Measurements from ENCODE around the gene EGR2. TPM values are rescaled to one million over a fixed set of nuclear protein-coding genes. Genes with fewer than 3 reads are reported as not detected.

EGR2 gene
- polyA plus RNA-seq, 2 of the 4 experiments (the other 2 are of a cell fraction) = 4.4 TPM; not detected in 1

DNA sequence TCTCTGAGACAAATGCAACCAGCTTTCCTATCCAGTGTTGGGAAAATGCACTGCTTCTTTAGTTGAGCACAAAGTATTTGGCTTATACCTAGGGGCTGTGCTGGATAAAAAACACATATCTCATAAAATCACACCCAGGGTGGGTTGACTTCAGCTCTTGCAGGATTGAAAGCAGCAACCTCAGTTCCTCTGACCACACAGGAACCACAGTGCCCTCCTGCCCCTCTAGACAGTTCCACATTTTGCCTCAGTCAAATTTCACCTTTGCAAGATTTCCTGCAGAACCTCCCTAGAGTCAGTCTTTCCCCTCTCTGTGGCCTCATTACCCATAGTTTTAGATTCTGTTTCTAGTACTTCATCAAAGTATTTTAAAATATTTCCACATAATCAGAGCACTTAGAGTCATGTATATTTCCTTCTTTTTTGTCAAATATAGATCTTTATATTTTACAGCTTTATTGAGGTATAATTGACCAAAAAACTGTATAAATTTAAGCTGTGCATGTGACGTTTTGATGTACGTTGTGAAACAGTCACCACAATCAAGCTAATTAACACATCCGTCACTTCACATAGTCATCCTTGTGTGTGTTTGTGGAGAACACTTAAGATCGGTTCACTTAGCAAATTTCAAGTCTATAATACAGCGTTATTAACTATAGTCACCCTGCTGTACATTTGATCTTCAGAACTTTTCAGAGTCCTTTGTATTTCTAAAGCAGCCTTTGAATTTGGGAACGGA lies 37.0 kb upstream of the EGR2 start (continued):
- no peak for TF ChIP-seq CTCF (IDR thresholded peaks at IDR 0.05)

GRCh38 chr10:62851442-62851841 lies 35.3 kb upstream of the EGR2 start:
- CTCF ChIA-PET = interaction anchor here (0.7 kb wide), 1 partner anchor 34 kb away, joined by 3 read pairs; no protein-coding TSS in a partner anchor
- no peak for TF ChIP-seq PBX3 (IDR thresholded peaks at IDR 0.05)
- TF ChIP-seq CTCF (IDR thresholded peaks at IDR 0.05) = 0 out of 3 replicates have a peak, but pooled peaks have one; percentile 7
- no peaks in the 10 kb centered on the region for H3K4me1 ChIP-seq
- peak in 1 of 2 experiments; percentile 16 for DNase-seq (ENCODE audit: low read depth in 1 of 2, low spot score in 1 of 2)
- H3K4me3 ChIP-seq = no peak overlapping the region
- 14% methylated on average over 2 of the region's 2 CpGs for WGBS (ENCODE audit: missing lambda C conversion rate)
- no peak for ATAC-seq
- H3K9me3 ChIP-seq = peaks cover 10% of the 10 kb centered on the region; the same call in 1 of the 3 replicates
- no peak overlapping the region for H3K27ac ChIP-seq
- POLR2A ChIA-PET = no interaction called here
- FAIRE-seq = no peak
- no peak overlapping the region for H3K4me2 ChIP-seq

DNA sequence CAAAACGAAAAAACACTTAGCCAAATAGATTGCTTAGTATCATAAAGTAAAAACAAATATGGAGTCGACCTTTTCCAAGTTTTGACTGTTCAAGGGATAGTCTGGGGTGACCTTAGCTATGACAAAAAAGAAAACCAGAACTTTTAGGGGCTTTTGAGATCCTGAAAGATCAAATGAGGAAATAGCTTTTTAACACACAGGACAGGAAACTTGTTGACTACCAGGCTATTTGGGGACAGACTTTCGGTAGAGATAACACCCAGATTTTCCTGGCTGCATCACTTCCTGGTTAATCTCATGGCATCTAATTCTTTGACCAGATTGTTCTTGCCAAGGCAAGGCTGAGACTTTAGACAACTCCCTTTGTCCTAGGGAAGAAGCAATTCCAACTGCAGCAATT lies 34.5 kb upstream of the EGR2 start:
- no peak for FAIRE-seq
- no peak for DNase-seq (ENCODE audit: low read depth in 1 of 2, low spot score in 1 of 2)
- TF ChIP-seq ESRRA (IDR thresholded peaks at IDR 0.05; ENCODE audit: borderline replicate concordance, low read length) = no peak
- no peak for TF ChIP-seq MAZ (IDR thresholded peaks at IDR 0.05; ENCODE audit: borderline replicate concordance, low read depth, low read length)
- no peak for TF ChIP-seq ZNF302 (CRISPR knock-in tag; IDR thresholded peaks at IDR 0.05)
- TF ChIP-seq, protein P1, sequence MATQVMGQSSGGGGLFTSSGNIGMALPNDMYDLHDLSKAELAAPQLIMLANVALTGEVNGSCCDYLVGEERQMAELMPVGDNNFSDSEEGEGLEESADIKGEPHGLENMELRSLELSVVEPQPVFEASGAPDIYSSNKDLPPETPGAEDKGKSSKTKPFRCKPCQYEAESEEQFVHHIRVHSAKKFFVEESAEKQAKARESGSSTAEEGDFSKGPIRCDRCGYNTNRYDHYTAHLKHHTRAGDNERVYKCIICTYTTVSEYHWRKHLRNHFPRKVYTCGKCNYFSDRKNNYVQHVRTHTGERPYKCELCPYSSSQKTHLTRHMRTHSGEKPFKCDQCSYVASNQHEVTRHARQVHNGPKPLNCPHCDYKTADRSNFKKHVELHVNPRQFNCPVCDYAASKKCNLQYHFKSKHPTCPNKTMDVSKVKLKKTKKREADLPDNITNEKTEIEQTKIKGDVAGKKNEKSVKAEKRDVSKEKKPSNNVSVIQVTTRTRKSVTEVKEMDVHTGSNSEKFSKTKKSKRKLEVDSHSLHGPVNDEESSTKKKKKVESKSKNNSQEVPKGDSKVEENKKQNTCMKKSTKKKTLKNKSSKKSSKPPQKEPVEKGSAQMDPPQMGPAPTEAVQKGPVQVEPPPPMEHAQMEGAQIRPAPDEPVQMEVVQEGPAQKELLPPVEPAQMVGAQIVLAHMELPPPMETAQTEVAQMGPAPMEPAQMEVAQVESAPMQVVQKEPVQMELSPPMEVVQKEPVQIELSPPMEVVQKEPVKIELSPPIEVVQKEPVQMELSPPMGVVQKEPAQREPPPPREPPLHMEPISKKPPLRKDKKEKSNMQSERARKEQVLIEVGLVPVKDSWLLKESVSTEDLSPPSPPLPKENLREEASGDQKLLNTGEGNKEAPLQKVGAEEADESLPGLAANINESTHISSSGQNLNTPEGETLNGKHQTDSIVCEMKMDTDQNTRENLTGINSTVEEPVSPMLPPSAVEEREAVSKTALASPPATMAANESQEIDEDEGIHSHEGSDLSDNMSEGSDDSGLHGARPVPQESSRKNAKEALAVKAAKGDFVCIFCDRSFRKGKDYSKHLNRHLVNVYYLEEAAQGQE (IDR thresholded peaks at IDR 0.05) = no peak
- TF ChIP-seq FOSL2 (IDR thresholded peaks at IDR 0.05) = no peak
- TF ChIP-seq FOSL2 (CRISPR knock-in tag; IDR thresholded peaks at IDR 0.05) = no peak
- no peak for TF ChIP-seq FOSB (CRISPR knock-in tag; IDR thresholded peaks at IDR 0.05)
- TF ChIP-seq HOXB13 (CRISPR knock-in tag; IDR thresholded peaks at IDR 0.05; ENCODE audit: low read depth) = no peak
- no peak for TF ChIP-seq EP300 (IDR thresholded peaks at IDR 0.05)
- TF ChIP-seq HOXB5 (CRISPR knock-in tag; IDR thresholded peaks at IDR 0.05) = no peak
- TF ChIP-seq FOXS1 (CRISPR knock-in tag; IDR thresholded peaks at IDR 0.05) = no peak
- no peak for TF ChIP-seq GATA3 (IDR thresholded peaks at IDR 0.05; ENCODE audit: borderline replicate concordance)
- no peak for TF ChIP-seq ELK1 (IDR thresholded peaks at IDR 0.05; ENCODE audit: low read depth, low read length)
- TF ChIP-seq CHD4 (IDR thresholded peaks at IDR 0.05; ENCODE audit: borderline replicate concordance) = no peak
- ChIA-PET POLR2A (no interaction called here), CTCF (no interaction called here)
- WGBS (ENCODE audit: missing lambda C conversion rate) = 24% methylated on average over 3 of the region's 3 CpGs
- Histone ChIP-seq H3K4me2 (no peak overlapping the region), H3K9me3 (peaks cover 10% of the 10 kb centered on the region; the same call in 1 of the 3 replicates), H3K4me3 (no peak overlapping the region), H3K4me1 (no peaks in the 10 kb centered on the region), H3K27ac (no peak overlapping the region)
- ATAC-seq = no peak
